ENCODE results near the gene ZNF385B. TPM values are rescaled to one million over a fixed set of nuclear protein-coding genes. Genes with fewer than 3 reads are reported as not detected.

The ZNF385B gene
- total and polyA plus RNA-seq, 8 donors, result 1.8 to 41.4 (median 3.5) TPM; not detected in 1

DNA sequence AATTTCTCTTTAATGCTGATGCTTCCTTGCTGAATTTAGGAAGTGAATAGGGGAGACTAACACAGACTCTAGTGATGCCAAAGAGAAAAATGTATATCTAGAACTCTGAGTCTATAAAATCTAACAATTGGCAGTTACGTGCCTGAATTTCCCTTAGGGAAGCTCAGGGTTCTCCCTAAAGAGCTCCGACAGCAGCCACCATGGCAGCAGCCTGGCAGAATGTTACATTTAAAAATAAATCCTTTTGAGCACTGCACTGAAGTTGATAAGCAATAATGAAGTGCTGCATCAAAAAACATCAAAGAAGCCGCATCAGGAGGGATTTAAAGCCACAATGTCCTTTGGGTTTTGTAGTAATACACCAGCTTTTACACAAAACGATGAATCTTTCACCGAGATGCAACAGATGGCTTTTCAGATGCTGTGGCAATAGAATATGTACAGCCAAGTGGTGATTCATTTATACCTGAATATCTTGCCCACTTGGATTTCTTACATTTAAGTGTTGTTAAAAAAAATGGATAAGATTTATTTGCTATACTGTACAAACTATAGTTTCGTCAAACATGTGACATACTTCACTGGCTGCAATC lies 305.6 kb downstream of the ZNF385B start:
- DNase-seq, result no peak
- H3K9me3 ChIP-seq, result no peaks in the 10 kb centered on the region
- no peaks in the 10 kb centered on the region for H3K4me1 ChIP-seq
- no peaks in the 10 kb centered on the region for H3K27me3 ChIP-seq
- WGBS, 5 donors, result 74 to 79% (median 75%) methylated on average over 6 of the region's 6 CpGs
- intact Hi-C loops (cut with DNase I; ENCODE audit: low total_unique reads), result no loop called here
- no peak overlapping the region for H3K4me3 ChIP-seq
- no peak overlapping the region for H3K27ac ChIP-seq
- TF ChIP-seq POLR2A (IDR thresholded peaks at IDR 0.05) (no peak), EP300 (IDR thresholded peaks at IDR 0.05) (no peak), POLR2AphosphoS5 (IDR thresholded peaks at IDR 0.05) (no peak)
- TF ChIP-seq, protein P1, sequence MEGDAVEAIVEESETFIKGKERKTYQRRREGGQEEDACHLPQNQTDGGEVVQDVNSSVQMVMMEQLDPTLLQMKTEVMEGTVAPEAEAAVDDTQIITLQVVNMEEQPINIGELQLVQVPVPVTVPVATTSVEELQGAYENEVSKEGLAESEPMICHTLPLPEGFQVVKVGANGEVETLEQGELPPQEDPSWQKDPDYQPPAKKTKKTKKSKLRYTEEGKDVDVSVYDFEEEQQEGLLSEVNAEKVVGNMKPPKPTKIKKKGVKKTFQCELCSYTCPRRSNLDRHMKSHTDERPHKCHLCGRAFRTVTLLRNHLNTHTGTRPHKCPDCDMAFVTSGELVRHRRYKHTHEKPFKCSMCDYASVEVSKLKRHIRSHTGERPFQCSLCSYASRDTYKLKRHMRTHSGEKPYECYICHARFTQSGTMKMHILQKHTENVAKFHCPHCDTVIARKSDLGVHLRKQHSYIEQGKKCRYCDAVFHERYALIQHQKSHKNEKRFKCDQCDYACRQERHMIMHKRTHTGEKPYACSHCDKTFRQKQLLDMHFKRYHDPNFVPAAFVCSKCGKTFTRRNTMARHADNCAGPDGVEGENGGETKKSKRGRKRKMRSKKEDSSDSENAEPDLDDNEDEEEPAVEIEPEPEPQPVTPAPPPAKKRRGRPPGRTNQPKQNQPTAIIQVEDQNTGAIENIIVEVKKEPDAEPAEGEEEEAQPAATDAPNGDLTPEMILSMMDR (IDR thresholded peaks at IDR 0.05), result no peak
- no peaks in the 10 kb centered on the region for H3K36me3 ChIP-seq

DNA sequence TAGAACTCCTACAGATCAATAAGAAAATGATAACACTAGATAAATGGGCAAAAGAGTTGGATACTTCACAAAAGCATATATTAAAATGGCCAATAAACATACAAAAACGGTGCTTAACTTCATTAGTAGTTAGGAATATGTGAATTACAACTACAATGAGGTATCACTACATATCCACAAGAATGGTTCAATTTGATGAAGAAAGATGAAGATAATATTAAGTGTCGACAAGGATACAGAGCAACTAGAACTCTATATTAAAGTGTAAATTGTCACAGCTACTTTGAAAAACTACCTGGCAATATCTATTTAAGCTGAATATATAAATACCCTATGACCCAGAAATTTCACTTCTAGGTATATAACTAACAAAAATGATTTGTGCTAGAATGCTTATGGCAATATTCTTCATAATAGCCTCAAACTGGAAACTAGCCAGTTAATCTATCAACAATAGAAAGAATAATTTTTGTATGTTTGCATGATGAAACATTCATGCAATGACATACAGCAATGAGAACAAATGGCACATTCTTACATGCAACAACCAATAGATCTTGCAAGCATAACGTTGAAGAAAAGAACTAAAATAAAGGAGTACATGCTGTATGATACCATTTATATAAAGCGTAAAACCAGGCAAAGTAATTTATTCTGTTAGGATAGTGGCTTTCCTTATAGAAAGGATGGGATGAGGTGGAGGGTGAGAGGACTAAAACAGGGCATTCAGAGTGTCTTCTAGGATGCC lies 306.6 kb downstream of the ZNF385B start:
- Histone ChIP-seq H3K4me1 (peaks cover 0 to 4% (median 0%) of the 10 kb centered on the region in 4 donors), H3K9me3 (no peaks in the 10 kb centered on the region), H3K27ac (no peak overlapping the region), H3K36me3 (no peaks in the 10 kb centered on the region), H3K4me3 (no peak overlapping the region), H3K27me3 (no peaks in the 10 kb centered on the region)
- intact Hi-C loops (cut with DNase I; ENCODE audit: low total_unique reads), result no loop called here
- WGBS, 5 donors, result 89 to 93% (median 92%) methylated on average over 4 of the region's 4 CpGs
- DNase-seq, result no peak
- TF ChIP-seq POLR2A (IDR thresholded peaks at IDR 0.05), result no peak
- TF ChIP-seq POLR2AphosphoS5 (IDR thresholded peaks at IDR 0.05), result no peak
- TF ChIP-seq EP300 (IDR thresholded peaks at IDR 0.05), result no peak
- TF ChIP-seq, protein P1 (IDR thresholded peaks at IDR 0.05), result no peak

DNA sequence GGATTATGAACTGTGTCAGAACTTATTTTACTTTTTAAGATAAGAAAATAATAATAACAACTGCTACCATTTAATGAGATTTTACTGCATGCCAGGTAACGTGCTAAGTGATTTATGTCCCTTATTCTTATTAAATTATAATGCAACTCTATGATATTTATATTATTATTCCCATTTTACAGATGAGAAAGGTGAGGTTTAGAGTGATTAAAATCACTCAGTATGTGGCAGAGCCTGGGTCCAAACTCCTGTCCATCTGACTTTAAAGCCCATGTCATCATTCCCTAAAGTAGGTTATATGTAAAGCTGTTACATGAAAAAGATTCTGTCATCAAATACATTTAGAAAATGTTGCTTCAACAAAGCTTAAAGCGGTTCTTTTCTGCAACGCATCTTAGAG lies 308.0 kb downstream of the ZNF385B start:
- Histone ChIP-seq H3K36me3 (no peaks in the 10 kb centered on the region), H3K4me3 (no peak overlapping the region), H3K27ac (no peak overlapping the region), H3K4me1 (peaks cover 0 to 4% (median 0%) of the 10 kb centered on the region in 4 donors), H3K9me3 (no peaks in the 10 kb centered on the region), H3K27me3 (no peaks in the 10 kb centered on the region)
- DNase-seq, result no peak
- TF ChIP-seq POLR2A (IDR thresholded peaks at IDR 0.05) (no peak), EP300 (IDR thresholded peaks at IDR 0.05) (no peak), POLR2AphosphoS5 (IDR thresholded peaks at IDR 0.05) (no peak)
- TF ChIP-seq, protein P1 (IDR thresholded peaks at IDR 0.05), result no peak
- 85 to 95% (median 93%) methylated on average over 3 of the region's 3 CpGs for WGBS, 5 donors
- intact Hi-C loops (cut with DNase I; ENCODE audit: low total_unique reads), result no loop called here

DNA sequence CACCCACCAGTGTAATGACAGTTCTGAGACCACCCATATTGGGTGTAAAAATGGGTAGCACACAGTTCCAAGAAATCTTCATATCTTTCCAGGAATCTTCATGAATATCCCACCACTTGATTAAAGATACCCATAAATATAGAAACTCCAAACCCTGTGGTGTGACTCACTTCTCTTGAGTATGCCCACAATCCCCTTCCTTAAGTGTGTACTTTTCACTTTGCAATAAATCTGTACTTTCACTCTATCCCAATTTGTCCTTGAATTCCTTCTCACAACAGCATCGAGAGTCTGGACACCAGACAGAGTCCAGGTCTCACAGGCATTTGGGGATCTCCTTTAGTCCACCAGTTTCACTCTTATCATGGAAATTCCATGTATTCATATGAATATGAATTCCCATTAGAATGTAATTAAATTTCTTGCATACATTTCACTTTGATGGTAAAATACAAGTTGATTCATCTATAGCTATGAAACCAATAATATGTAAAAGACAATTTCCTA lies 309.8 kb downstream of the ZNF385B start:
- WGBS, 5 donors, result 70 to 93% (median 85%) methylated on average over 1 of the region's 1 CpG
- H3K9me3 ChIP-seq, result no peaks in the 10 kb centered on the region
- no peaks in the 10 kb centered on the region for H3K36me3 ChIP-seq
- no peak overlapping the region for H3K4me3 ChIP-seq
- TF ChIP-seq POLR2A (IDR thresholded peaks at IDR 0.05), result no peak
- no peak for TF ChIP-seq POLR2AphosphoS5 (IDR thresholded peaks at IDR 0.05)
- TF ChIP-seq, protein P1 (IDR thresholded peaks at IDR 0.05), result no peak
- no peak for TF ChIP-seq EP300 (IDR thresholded peaks at IDR 0.05)
- intact Hi-C loops (cut with DNase I; ENCODE audit: low total_unique reads), result no loop called here
- no peak overlapping the region for H3K27ac ChIP-seq
- no peak for DNase-seq
- no peaks in the 10 kb centered on the region for H3K27me3 ChIP-seq
- H3K4me1 ChIP-seq, result peaks cover 0 to 4% (median 0%) of the 10 kb centered on the region in 4 donors

Measured in stomach (tissue), 9 donors.